22Rv1 (cell line): ENCODE results near the gene BABAM2.

Experiments
- H3K27ac ChIP-seq: fragments of 450-650 bp; 2 replicates; pipeline ENCODE4 v1.5.1; 2017
- ZFX ChIP-seq: fragments of 450-650 bp; IDR thresholded peaks from 2 replicates; pipeline ENCODE4 v1.6.1; 2017; ENCODE audit warnings: antibody characterized with exemption, borderline replicate concordance
- TF ChIP-seq, protein P1 (sequence below): fragments of 450-650 bp; IDR thresholded peaks from 2 replicates; pipeline ENCODE4 v1.5.1; 2017; ENCODE audit warnings: mild to moderate bottlenecking

Gene BABAM2

DNA sequence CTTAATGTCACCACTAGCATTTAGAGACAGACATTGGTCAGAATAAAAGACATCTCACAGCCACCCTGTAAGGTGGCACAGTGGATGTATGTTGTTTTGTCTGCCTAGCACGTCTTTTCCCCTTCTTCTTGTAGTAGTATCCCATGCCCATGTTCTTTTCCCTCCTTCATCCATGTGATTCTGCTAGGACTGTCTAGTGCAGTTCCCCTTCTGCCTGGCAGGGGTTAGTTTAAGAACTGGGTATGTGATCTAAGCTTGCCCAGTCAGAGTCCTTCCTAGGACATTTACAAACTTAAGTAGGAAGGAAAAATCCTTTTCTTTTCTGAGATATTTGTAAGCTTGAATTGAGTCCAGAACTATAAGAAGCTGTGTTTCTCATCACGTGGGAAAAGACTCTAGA is 172.3 kb downstream of the BABAM2 start:
- H3K27ac ChIP-seq = no peak overlapping the region
- TF ChIP-seq, protein P1, sequence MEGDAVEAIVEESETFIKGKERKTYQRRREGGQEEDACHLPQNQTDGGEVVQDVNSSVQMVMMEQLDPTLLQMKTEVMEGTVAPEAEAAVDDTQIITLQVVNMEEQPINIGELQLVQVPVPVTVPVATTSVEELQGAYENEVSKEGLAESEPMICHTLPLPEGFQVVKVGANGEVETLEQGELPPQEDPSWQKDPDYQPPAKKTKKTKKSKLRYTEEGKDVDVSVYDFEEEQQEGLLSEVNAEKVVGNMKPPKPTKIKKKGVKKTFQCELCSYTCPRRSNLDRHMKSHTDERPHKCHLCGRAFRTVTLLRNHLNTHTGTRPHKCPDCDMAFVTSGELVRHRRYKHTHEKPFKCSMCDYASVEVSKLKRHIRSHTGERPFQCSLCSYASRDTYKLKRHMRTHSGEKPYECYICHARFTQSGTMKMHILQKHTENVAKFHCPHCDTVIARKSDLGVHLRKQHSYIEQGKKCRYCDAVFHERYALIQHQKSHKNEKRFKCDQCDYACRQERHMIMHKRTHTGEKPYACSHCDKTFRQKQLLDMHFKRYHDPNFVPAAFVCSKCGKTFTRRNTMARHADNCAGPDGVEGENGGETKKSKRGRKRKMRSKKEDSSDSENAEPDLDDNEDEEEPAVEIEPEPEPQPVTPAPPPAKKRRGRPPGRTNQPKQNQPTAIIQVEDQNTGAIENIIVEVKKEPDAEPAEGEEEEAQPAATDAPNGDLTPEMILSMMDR = no peak
- TF ChIP-seq ZFX = no peak

DNA sequence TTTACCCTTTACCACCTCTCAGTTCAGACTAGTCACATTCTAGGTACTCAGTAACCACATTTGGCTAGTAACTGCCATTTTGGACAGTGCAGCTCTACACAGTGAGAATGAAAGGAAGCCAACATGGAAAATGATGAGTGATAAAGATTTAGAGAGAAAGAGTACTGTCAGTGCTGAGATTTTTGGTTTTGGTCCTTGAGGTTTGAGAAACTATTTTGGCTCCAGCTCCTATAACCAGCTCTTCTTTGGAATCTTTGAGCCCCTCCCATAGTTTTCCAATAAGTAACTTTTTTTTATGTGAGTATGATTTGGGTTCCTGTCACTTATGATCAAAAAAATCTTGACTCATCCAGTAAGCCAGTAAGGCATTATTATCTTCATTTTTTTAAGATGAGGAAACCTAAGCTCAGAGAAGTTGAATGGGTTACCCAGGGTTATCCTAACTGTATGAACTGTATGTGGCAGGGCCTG is 173.0 kb downstream of the BABAM2 start:
- no peak for TF ChIP-seq ZFX
- TF ChIP-seq, protein P1 = no peak
- no peak overlapping the region for H3K27ac ChIP-seq

DNA sequence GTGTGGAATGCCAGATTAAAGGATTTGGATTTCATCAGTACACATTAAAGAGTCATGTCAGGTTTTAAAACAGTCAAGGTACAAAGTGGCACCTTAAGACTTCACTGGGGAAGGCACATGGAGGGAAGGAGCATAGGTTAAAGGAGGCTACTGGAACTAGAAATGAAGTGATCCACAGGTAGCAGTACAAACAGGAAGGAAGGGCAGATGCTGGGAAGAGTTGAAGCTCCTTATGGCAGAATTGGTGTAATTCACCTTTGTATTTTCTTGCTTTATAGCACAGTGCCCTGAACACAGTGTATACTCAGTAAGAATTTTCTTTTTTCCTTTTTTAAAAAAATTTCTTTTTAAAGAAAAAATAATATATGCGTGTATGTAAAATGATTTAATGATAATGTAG is 177.1 kb downstream of the BABAM2 start:
- TF ChIP-seq ZFX = no peak
- TF ChIP-seq, protein P1 = no peak
- no peak overlapping the region for H3K27ac ChIP-seq

DNA sequence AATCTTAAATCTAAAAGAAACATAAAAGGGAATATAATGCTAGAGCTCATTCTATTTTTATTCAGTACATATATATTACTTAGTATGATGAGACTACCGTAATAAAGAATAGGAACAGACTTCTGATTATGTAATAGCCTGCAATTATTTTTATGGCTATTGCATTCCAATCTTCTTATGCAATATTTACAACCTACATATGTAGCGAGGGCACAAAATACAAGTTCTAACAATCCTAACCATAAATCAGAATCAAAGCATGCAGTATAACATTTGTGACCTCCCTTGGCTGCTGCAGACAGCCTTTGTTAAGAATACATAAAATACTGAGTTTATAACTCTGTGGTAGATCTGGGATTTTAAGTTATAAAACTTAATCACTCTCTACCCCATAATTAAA is 177.6 kb downstream of the BABAM2 start:
- no peak for TF ChIP-seq ZFX
- TF ChIP-seq, protein P1 = no peak

DNA sequence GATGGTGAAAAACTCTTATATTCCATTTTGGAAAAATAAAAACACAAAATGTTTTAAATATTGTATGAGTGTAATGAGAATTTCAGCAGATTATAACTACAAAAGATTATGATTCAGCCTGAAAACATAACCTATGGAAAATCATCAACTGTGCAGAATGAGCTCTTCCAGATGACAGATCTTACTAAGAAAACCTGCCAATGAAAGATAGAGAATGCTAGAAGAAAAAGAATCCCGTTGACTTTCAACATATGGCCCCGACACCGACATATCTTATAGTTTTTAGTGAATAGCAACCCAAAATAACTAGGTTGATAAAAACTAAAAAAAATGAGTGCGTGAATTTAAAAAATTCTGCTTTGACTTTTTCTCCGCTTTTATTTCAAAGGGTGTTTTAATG is 178.0 kb downstream of the BABAM2 start:
- H3K27ac ChIP-seq = no peak overlapping the region
- no peak for TF ChIP-seq ZFX

More for the DNA sequence above, 177.6 kb downstream of the BABAM2 start:
- H3K27ac ChIP-seq = no peak overlapping the region

DNA sequence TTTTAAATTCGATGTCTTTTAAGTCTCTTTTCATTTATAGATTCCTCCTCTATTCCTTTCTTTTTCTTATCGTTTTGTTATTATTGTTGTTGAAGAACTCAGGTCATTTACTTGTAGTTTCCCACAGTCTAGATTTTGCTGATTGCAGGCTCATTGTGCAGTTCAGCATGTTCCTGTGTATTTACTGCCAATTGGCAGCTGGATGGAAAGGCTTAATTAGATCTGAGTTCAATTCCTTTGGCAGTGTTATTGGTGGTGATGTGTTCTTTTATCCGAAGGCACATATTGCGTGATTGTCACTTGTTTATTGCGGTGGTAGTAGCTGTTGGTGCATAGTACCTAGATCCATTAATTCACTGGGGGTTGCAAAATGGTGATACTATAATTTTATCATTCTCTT is 180.7 kb downstream of the BABAM2 start:
- TF ChIP-seq, protein P1 = no peak
- no peak for TF ChIP-seq ZFX
- H3K27ac ChIP-seq = no peak overlapping the region

DNA sequence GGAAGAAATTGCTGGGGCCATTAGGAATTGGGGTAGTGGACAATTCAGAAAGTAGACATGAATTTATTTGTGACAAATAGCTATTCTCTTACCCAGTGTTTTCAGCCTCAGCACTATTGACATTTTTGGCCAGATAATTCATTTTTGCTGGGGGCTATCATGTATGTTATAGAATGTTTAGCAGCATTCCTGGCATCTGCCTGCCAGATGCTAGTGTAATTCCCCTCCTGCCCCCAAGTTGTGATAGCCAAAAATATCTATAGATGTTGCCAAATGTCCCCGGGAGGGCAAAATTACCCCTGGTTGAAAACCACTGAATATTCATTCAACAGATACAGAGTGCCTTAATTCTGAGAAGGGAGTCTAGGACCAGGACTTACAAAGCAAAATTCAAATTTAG is 183.6 kb downstream of the BABAM2 start:
- no peak overlapping the region for H3K27ac ChIP-seq
- TF ChIP-seq, protein P1 = no peak
- no peak for TF ChIP-seq ZFX

DNA sequence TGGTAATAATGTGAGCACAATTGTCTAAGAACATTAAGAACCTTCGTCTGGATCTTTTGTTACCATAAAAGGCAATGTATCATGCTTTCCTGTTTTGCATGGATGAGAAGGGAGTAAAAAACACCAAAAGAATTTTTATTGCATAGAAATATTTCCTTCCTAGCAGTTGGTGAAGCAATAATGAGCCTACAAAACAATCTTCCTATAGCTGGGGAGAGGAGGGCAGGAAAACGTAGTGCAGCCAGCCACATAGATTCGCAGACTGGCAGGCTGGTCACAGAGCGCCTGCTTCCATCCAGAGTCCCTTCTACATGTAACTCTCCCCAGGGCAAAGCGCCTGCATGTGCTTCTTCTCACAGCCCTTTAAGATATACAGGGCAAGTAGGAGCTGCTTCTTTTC is 190.4 kb downstream of the BABAM2 start:
- no peak overlapping the region for H3K27ac ChIP-seq
- TF ChIP-seq, protein P1 = no peak
- no peak for TF ChIP-seq ZFX
